Fibroblast of pulmonary artery (primary cell): ENCODE data around the gene BTBD2.

ENCODE experiments used
- DNase-seq: peaks from one replicate; pipeline ENCODE4 v3.0.0-alpha.2; 2010; ENCODE audit warnings: low read depth
- H3K4me3 ChIP-seq: replicated peaks from 2 replicates; pipeline ENCODE4 v1.5.1; 2011; ENCODE audit warnings: low read depth, mild to moderate bottlenecking, control low read depth, low read length, moderate library complexity
- CTCF ChIP-seq: IDR thresholded peaks from 2 replicates; pipeline ENCODE4 v1.5.1; 2011; ENCODE audit warnings: mild to moderate bottlenecking, control low read depth, low read length, inconsistent platforms; ENCODE audit errors: missing control alignments

BTBD2 gene

DNA sequence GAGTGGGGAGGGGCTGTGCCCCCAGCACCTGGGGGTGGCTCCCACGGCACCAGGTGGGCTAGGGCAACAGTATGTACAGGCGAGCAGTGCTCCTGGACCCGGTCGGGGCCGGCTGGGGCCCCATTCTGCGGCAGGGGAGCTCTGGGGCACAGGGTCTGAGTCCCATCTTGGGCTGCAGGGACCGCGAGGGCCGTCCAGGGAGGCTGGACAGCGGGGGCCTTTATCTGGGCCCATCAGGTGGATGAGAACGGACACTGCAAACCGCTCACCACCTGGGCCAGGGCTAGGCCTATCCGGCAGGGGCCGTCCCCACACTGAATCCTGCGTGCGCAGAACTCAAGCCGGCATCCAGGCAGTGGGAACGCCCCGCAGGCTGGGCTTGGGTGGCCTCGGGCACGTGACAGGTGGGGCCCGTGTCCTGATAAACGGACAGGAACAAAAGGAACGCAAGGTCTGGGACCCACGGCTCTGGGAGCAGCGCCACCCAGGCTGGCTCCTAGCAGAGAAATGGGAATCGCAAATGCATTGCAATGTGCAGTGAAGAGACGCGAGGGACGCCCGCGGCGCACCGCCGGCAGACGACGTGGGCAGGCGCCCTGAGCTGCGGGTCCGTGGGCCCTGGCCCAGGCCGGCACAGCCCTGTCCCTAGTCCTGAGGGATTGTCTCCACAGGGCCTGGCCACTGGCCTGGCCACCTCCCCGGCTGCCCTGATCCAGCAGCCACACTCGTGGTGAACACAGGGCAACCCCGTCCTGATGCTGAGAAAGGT, 29.7 kb downstream of the BTBD2 start:
- TF ChIP-seq CTCF = no peak
- H3K4me3 ChIP-seq = no peak overlapping the region
- DNase-seq = no peak

GRCh38 chr19:1984357-1984756, 31.2 kb downstream of the BTBD2 start:
- DNase-seq = no peak
- H3K4me3 ChIP-seq = no peak overlapping the region
- TF ChIP-seq CTCF = no peak

- no peak for DNase-seq
- no peak for TF ChIP-seq CTCF
- H3K4me3 ChIP-seq = no peak overlapping the region
These were observed 34.3 kb downstream of the BTBD2 start for GRCh38 chr19:1981253-1981652.

- H3K4me3 ChIP-seq = no peak overlapping the region
- no peak for TF ChIP-seq CTCF
- DNase-seq = no peak
These were observed 34.7 kb downstream of the BTBD2 start for GRCh38 chr19:1980809-1981181.

DNA sequence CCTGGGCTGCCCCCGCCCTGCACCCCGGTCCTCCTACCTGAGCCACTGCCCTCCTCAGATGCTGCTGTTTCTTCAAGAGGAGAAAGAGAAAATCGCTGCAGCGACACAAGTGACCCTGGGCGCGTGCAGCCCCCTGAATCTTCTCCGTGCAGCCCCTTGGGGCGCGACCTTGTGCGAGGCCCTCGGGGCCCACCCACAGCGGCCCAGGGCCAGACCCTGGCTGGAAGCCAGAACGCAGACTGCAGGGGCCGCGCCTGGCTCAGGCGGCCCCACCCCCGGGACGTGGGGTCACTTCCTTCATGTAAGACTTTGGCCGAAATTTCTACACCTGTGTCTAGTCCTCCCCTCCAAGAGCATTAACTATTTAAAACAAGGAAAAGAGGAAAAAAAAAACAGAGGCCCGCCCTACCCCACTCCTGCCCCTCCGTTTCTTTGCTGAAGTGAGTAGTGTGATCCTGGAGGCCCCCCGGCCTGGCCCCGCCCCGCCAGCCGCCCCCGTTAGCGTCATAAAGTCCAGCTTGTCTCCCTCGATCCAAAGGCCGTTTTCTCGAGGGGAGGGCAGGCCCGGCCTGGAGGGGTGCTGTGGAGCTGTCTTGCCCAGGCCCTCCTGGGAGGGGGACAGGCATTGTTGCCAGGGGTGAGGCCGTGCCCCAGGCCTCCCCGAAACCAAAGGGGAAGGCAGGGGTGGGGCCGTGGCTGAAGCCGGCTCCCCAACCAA, 35.3 kb downstream of the BTBD2 start:
- TF ChIP-seq CTCF = no peak
- no peak for DNase-seq
- no peak overlapping the region for H3K4me3 ChIP-seq

DNA sequence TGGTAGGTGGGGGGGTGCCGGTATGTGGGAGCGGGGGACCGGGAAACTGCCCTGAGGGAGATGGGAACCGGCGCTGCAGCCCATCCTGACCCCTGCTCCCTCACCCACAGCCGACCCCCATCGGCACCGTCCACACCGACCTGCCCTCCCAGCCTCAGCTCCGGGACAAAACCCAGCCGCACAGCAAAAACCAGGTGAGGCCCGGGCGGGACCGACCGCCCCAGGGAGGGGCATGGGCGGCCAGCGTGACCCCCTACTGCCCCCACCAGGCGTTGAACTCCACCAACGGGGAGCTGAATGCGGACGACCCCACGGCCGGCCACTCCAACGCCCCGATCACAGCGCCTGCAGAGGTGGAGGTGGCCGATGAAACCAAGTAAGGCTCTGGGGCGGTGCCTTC, 35.9 kb downstream of the BTBD2 start:
- no peak overlapping the region for H3K4me3 ChIP-seq
- DNase-seq = no peak
- TF ChIP-seq CTCF = no peak
